Medulla oblongata (tissue), 1 donor: ENCODE data around the gene PAM16.
A peak's percentile ranks its signal among the peaks of the same experiment; 100 is the strongest.
"Not testable (repeated sequence)": the region's sequence is repeated elsewhere in the genome, so short reads cannot be mapped to it uniquely, and the experiment has no call there.

ENCODE experiments used
- DNase-seq: peaks from one replicate; pipeline ENCODE4 v3.0.0-alpha.2; 2015; ENCODE audit errors: extremely low spot score

Gene PAM16

GRCh38 chr16:4350787-4351659, at the start of gene PAM16:
Gene PAM16 (minus strand): TSS chr16:4351321. CDS start chr16:4351234, 87 bp downstream.
- peak; percentile 94 for DNase-seq

DNA sequence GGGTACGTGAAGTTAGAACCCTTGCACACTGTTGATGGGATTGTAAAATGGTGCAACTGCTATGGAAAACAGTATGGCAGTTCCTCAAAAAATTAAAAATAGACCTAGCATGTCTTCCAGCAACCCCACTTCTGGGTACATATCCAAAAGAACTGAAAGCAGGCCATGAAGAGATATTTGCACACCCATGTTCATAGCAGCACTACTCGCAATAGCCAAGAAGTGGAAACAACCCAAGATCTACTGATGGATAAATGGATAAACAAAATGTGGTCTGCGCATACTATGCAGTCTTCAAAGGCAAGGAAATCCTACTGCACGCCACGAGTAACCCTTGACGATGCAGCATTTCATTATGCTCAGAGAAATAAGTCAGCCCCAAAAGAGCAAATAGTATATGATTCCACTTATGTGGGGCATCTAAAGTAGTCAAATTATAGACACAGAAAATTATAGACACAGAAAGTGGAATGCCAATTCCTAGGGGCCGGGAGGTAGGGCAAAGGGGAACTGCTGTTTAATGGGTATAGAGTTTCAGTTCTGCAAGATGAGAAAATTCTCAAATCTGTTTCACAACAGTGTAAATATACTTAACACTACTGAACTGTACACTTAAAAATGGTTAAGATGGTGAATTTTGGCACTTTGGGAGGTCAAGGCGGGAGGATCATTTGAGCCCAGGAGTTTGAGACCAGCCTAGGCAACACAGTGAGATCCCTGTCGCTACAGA, 48.0 kb upstream of the PAM16 start:
- no peak for DNase-seq

GRCh38 chr16:4395055-4395726, 44.1 kb upstream of the PAM16 start:
- no peak for DNase-seq

- not testable (repeated sequence) for DNase-seq
These were observed 42.7 kb upstream of the PAM16 start for GRCh38 chr16:4393850-4394249.

- no peak for DNase-seq
These were observed 42.1 kb upstream of the PAM16 start for GRCh38 chr16:4393240-4393600.

DNA sequence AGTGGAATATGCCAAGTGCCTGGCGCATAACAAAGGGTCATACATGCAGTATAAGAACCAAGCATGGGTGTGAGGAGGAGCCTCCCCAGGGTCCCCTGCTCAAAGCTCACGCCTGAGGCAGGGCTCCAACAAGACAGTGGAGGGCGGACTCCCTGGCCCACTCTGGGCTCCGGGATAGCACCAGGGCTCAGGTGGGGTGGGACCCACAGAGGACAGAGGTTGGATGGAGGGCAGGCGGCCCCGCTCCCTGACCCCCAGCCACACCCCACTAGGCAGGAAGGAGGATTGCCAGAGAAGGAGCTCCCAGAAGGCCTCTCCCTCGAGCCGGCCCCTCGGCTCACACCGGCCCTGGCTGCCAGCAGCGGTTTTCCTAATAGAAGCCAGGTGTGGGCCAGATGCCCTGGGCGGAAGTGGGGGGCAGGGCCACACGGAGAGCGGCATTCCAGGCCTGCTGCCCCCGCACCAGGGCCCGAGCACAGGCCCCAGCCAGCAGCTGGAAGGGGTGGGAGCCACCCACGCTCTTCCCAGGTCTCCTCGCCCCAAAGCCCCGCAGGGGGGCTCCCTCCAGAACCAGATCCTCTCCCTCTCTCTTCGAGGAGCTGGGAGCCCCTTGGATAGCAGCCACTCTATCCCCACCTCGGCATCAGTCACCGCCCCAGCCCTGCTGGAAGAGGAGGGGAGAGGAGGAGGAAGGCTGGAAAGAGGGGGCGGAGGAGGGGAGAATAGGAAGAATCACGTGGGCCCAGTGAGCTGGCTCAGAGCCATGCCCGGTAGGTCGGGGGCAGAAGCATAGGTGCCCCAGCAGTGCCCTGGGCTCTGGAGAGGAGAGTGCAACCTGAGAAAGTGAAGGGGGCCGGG, 41.5 kb upstream of the PAM16 start:
- DNase-seq = no peak

DNA sequence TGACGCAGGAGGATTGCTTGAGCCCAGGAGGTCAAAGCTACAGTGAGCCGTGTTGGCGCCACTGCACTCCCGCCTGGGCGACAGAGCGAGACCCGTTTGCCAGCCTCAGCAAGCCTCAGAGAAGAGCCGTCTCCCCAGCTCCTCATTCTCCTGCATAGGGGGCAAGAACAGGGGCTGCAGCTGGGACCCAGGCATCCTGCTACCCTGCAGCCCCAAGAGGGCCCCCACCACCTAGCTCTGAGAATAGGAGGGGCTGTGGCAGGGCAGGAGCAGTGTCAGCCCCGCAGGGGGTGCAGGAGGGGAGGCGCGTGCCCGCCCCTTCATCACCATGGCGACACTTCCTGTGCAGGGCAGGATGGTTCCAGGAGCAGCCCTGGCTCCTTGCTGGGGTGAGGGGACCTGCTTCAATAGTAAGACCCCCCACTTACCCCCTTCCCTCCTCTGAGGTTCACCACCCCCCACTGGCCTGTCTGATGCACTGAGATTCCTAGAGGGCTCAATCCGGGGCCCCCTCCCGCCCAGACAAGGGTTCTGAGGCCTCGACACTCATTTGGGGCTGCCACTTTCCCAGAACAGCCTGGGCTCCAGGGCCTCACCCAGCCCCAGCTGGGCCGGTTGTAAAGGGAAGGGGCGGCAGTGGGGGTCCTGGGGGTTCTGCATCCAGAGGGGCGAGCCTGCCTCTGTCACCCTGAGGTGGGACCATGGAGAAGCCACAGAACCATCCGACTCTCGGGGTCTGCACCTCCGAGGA, 40.7 kb upstream of the PAM16 start:
- no peak for DNase-seq

DNA sequence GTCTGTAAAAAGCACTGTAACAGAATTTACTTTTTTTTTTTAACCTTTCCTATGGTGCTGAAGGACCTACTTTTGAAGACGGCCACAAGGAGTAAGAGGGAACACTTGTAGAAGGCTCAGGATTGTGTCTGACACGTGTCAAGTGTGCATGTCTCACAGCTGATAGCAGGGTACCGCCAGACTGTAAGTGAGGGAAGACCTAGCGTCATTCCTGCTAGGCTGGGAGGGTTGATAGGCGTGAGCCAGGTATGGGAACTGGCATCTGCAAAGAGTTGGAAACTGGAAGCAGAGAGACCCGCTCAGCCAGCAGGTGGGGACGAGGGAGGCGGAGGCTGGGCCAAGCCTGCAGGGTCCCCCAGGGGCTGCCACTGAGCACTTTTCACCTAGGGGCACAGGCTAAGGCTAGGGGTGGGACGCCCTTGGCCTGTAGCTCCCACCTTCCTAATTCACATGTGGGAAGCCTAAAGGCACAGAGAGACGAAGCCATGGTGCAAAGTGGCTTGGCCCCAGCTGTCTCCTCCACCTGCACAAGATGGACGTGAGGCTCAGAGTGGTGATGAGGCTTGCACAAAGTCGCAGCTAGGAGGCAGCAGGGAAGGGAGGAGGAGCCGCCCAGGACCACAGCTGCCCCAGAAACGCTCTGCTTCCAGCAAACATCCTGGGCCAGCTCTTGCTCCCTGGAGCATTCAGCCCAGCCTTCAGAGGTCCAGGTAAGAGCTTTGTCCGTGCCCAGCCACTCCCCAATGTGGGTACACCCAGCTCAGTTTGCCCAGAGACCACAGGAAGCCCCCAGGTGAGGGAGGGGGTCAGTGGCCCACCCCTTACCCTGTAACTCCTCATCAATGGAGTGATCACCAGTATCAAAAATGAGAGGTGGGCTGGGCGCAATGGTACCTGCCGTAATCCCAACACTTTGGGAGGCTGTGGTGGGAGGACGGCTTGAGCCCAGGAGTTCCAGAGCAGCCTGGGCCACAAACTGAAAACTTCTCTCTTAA, 39.4 kb upstream of the PAM16 start:
- DNase-seq = no peak

- DNase-seq = no peak
These were observed 38.2 kb upstream of the PAM16 start for GRCh38 chr16:4389051-4389955.

GRCh38 chr16:4388271-4389021, 37.3 kb upstream of the PAM16 start:
- DNase-seq = no peak

DNA sequence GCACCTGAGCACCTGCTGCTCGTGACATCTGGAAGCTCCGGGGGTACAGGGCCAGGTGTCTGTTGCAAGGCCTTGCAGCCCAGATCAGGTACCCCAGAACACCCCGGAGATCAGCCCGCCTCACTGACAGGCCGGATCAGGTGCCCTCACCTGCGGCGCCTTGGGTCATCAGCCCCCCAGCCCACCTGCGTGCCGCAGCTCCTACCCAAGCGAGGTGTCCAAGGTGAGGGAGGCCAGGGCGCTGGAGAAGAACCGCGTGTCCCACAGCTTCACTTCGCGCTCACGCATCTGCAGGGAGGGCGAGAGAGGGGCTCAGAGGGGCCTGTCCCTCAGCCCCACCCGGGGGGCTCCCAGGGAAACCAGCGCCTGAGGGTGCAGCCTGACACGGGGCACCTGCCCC, 36.7 kb upstream of the PAM16 start:
- DNase-seq = no peak

- no peak for DNase-seq
These were observed 35.9 kb upstream of the PAM16 start for GRCh38 chr16:4386951-4387565.

- DNase-seq = no peak
These were observed 35.3 kb upstream of the PAM16 start for GRCh38 chr16:4386451-4386805.

DNA sequence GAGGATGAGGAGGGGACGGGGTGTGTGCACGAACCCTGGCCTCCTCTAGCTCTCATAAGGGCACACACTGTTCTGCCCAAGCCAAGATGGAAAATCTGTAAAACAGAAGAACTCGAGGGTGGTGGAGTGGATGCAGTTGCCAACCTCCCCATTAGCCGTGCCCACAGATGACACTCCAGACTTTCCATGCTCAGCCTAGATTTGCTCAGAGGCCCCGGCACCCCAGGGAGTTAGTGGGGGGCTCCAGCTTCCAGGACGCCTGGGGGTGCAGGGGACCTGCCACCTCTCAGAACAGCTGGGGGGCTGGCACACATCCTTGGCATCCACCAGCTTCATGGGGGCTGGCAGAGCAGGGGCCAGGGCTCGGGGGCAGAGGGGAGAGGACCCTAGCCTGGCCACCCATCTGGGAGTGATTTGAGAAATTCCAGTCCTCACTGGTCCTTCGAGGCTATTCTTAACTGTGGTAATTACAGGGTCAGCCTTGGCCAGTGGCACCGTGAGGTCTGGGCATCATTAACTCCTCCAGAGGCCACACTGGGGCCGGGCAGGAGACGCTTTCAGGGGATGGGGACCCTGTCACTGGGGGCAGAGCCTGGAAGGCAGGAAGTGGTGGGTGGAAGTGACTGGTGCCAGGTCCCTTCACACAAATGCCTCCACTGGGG, 34.8 kb upstream of the PAM16 start:
- no peak for DNase-seq

GRCh38 chr16:4385066-4385788, 34.1 kb upstream of the PAM16 start:
- no peak for DNase-seq

GRCh38 chr16:4384509-4384942, 33.4 kb upstream of the PAM16 start:
- DNase-seq = no peak
